Activated CD8-positive, alpha-beta T cell treated with anti-CD3 and anti-CD28 coated beads for 36 hours (primary cell): Measurements from ENCODE around the gene SRGAP1. TPM values are rescaled to one million over a fixed set of nuclear protein-coding genes. Genes with fewer than 3 reads are reported as not detected.
"Not testable (repeated sequence)": the region's sequence is repeated elsewhere in the genome, so short reads cannot be mapped to it uniquely, and the experiment has no call there.

ENCODE experiments used
- ATAC-seq: fragments of 200-7000 bp; cut with Tn5 transposase; one replicate; pipeline ENCODE4 v1.10.0; 2021; ENCODE audit warnings: mild to moderate bottlenecking, moderate library complexity
- CTCF ChIA-PET: fragments of 350-600 bp; sonication (Branson Sonifier 250); formaldehyde crosslinking; loops from one replicate; lab custom pipeline; 2021; ENCODE audit warnings: antibody characterized with exemption; lab: Charles Lee
- POLR2A ChIA-PET: fragments of 350-600 bp; sonication (Branson Sonifier 250); formaldehyde crosslinking; loops from one replicate; lab custom pipeline; 2021; ENCODE audit warnings: antibody characterized with exemption; lab: Charles Lee
- DNase-seq: peaks from one replicate; pipeline ENCODE4 v3.0.0-alpha.2; 2020
- H3K27ac Mint-ChIP-seq: one replicate; pipeline ENCODE4 v1.8.0; 2021; ENCODE audit warnings: mild to moderate bottlenecking, mixed read lengths
- H3K27me3 Mint-ChIP-seq: one replicate; pipeline ENCODE4 v1.8.0; 2021; ENCODE audit warnings: mixed read lengths
- H3K36me3 Mint-ChIP-seq: one replicate; pipeline ENCODE4 v1.8.0; 2021; ENCODE audit warnings: low read depth, mixed read lengths
- H3K4me1 Mint-ChIP-seq: one replicate; pipeline ENCODE4 v1.8.0; 2021; ENCODE audit warnings: low read depth, mixed read lengths
- H3K4me3 Mint-ChIP-seq: one replicate; pipeline ENCODE4 v1.8.0; 2021; ENCODE audit warnings: mild to moderate bottlenecking, moderate library complexity, mixed read lengths
- H3K9me3 Mint-ChIP-seq: one replicate; pipeline ENCODE4 v1.8.0; 2021; ENCODE audit warnings: mixed read lengths
- intact Hi-C: fragments of 100-400 bp; cut with micrococcal nuclease; formaldehyde crosslinking; loops from one replicate; pipeline ENCODE4 v1.10.0; 2022
- total RNA-seq, 2 experiments: library from RNA; stranded (reverse); gene quantifications; one replicate each; pipeline ENCODE4 v1.2.3, GENCODE V29; 2021
- TF ChIP-seq, protein P1 (sequence below): fragments of 200-600 bp; IDR thresholded peaks from one replicate; pipeline ENCODE4 v1.8.0; 2022; ENCODE audit warnings: antibody characterized with exemption, mild to moderate bottlenecking

The SRGAP1 gene
- total RNA-seq, 2 experiments from 2014 or later: 0.02 to 0.07 TPM

DNA sequence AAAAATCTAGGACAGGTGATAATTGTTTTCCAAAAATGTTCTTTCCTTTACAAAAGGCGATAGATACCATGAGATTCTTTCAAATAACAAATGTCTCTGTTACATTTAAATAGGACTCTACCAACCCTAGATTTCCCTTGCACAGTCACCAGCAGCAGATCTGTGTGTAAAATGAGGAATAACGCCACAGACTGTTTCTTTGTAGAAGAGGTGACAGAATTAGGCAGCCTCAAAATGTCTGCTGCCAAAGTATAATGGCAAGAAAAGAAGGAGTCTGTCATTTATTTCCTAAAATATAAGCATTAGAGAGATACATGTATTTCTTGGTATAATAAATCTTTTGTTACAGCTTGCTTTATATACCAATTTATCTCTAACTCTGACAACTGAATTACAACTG is 8.5 kb upstream of the SRGAP1 start:
- Mint-ChIP-seq H3K36me3 (no peaks in the 10 kb centered on the region), H3K27me3 (peaks cover 10% of the 10 kb centered on the region), H3K9me3 (no peaks in the 10 kb centered on the region), H3K4me3 (no peak overlapping the region), H3K4me1 (no peaks in the 10 kb centered on the region), H3K27ac (no peak overlapping the region)
- CTCF ChIA-PET: interaction anchor here (0.6 to 1.9 kb wide), 3 partner anchors 8 to 420 kb away, joined by 3 to 9 read pairs (median 3); partner anchors contain the start of gene SRGAP1
- TF ChIP-seq, protein P1, sequence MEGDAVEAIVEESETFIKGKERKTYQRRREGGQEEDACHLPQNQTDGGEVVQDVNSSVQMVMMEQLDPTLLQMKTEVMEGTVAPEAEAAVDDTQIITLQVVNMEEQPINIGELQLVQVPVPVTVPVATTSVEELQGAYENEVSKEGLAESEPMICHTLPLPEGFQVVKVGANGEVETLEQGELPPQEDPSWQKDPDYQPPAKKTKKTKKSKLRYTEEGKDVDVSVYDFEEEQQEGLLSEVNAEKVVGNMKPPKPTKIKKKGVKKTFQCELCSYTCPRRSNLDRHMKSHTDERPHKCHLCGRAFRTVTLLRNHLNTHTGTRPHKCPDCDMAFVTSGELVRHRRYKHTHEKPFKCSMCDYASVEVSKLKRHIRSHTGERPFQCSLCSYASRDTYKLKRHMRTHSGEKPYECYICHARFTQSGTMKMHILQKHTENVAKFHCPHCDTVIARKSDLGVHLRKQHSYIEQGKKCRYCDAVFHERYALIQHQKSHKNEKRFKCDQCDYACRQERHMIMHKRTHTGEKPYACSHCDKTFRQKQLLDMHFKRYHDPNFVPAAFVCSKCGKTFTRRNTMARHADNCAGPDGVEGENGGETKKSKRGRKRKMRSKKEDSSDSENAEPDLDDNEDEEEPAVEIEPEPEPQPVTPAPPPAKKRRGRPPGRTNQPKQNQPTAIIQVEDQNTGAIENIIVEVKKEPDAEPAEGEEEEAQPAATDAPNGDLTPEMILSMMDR: no peak
- POLR2A ChIA-PET: no interaction called here
- intact Hi-C loops: no loop called here
- ATAC-seq (no peak), DNase-seq (no peak)

DNA sequence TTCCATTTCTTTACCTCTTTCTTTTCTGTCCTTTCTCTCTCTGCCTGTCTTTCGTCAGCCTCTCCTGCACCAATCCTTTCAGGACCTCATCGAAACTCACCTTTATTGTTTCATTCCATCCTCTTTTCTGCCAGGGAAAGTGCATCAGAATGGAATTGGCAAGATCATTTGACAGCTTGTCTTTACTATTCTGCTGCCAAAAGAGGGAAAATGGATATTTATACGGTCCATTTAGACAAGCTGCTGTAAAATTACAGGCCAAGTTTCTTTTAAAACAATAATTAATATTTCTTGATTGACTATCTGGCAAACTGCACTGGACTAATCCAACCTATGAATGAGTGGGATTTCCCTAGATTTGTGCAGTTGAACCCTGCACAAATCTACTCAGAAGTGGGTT is 7.6 kb upstream of the SRGAP1 start:
- CTCF ChIA-PET: interaction anchor here (1.1 to 1.9 kb wide), 3 partner anchors 11 to 419 kb away, joined by 3 to 9 read pairs (median 4); no protein-coding TSS in a partner anchor
- ATAC-seq: no peak
- Mint-ChIP-seq H3K9me3 (no peaks in the 10 kb centered on the region), H3K36me3 (no peaks in the 10 kb centered on the region), H3K4me1 (no peaks in the 10 kb centered on the region), H3K27me3 (peaks cover 13% of the 10 kb centered on the region), H3K4me3 (no peak overlapping the region), H3K27ac (no peak overlapping the region)
- POLR2A ChIA-PET: no interaction called here
- intact Hi-C loops: no loop called here
- DNase-seq: no peak
- TF ChIP-seq, protein P1: no peak

DNA sequence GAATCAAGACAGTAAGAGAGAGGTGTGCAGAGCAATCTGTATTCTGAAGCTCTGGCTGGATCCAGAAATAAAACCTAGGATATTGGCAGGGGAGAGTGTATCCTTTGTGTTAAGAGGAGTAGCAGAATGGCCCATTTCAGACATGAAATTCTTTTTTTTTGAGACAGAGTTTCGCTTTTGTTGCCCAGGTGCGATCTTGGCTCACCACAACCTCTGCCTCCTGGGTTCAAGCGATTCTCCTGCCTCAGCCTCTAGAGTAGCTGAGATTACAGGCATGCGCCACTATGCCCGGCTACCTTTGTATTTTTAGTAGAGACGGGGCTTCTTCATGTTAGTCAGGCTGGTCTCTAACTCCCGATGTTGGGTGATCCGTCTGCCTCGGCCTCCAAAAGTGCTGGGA is 6.1 kb upstream of the SRGAP1 start:
- ATAC-seq: no peak
- no peak overlapping the region for H3K4me3 Mint-ChIP-seq
- peaks cover 4% of the 10 kb centered on the region for H3K4me1 Mint-ChIP-seq
- DNase-seq: no peak
- POLR2A ChIA-PET: no interaction called here
- TF ChIP-seq, protein P1: no peak
- CTCF ChIA-PET: interaction anchor here (1.1 to 1.2 kb wide), 2 partner anchors 384 to 418 kb away, joined by 3 to 6 read pairs; partner anchors contain the start of gene KICS2
- no peaks in the 10 kb centered on the region for H3K36me3 Mint-ChIP-seq
- intact Hi-C loops: no loop called here
- H3K27me3 Mint-ChIP-seq: peaks cover 19% of the 10 kb centered on the region
- no peaks in the 10 kb centered on the region for H3K9me3 Mint-ChIP-seq
- H3K27ac Mint-ChIP-seq: no peak overlapping the region

DNA sequence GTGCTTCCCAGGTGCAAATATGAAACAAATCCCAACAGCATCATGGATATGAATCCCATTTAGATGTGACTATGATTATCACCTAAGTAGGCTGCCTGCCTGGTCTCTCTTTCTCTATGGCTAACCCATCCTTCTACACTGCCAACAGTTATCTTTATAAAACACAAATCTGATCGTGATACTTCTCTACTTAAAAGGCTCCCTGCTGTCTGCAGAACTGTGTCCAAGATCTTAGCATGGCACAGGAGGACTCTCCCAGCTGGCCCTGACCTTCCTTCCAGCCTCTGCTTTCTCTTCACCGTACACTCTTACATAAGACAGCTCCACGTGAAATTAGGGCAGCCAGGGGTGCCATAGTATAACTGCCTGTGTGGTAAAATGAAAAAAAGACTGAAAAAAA is 3.5 kb upstream of the SRGAP1 start:
- intact Hi-C loops: loop anchor here (5.0 kb wide), 1 partner anchor 416 kb away; no protein-coding TSS in a partner anchor
- ATAC-seq (no peak), DNase-seq (no peak)
- TF ChIP-seq, protein P1: no peak
- no peaks in the 10 kb centered on the region for H3K9me3 Mint-ChIP-seq
- no peaks in the 10 kb centered on the region for H3K36me3 Mint-ChIP-seq
- CTCF ChIA-PET: no interaction called here
- peaks cover 8% of the 10 kb centered on the region for H3K4me1 Mint-ChIP-seq
- POLR2A ChIA-PET: no interaction called here
- peaks cover 32% of the 10 kb centered on the region for H3K27me3 Mint-ChIP-seq
- no peak overlapping the region for H3K27ac Mint-ChIP-seq
- no peak overlapping the region for H3K4me3 Mint-ChIP-seq

DNA sequence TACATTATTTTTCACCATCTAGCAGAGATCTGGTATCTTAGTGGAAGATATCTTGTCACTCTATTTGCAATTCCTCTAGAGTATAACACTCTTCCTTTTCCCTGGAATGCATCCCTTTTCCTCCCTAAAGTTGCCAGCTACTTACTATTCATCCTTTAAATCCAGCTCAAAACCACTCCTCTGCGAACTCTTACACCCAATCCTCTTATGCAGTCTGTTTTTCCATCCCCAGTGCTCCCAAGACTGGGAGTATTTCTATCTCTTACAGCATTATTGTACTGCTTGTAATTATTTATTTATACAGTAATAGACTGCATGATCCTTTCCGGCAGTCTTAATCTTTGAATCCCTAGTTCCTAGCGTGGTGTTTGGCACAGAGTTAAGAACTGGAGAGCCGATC is 2.9 kb upstream of the SRGAP1 start:
- Mint-ChIP-seq H3K36me3 (no peaks in the 10 kb centered on the region), H3K4me1 (peaks cover 8% of the 10 kb centered on the region)

DNA sequence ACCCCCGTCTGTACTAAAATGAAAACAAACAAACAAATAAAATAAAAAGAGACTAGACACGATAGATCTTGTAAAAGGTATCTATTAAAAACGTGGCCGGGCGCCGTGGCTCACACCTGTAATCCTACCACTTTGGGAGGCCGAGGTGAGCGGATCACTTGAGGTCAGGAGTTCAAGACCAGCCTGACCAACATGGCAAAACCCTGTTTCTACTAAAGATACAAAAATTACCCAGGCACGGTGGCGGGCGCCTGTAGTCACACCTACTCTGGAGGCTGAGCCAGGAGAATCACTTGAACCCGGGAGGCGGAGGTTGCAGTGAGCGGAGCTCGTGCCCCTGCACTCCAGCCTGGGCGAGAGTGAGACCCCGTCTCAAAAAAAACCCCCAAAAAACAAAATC is 1.8 kb upstream of the SRGAP1 start:
- H3K9me3 Mint-ChIP-seq, H3K27ac Mint-ChIP-seq, DNase-seq, H3K36me3 Mint-ChIP-seq, H3K4me1 Mint-ChIP-seq, POLR2A ChIA-PET, H3K4me3 Mint-ChIP-seq, ATAC-seq: not testable (repeated sequence)
- intact Hi-C loops: loop anchor here (5.0 kb wide), 1 partner anchor 415 kb away; no protein-coding TSS in a partner anchor
- CTCF ChIA-PET: interaction anchor here (1.9 to 3.4 kb wide), 2 partner anchors 11 to 413 kb away, joined by 7 to 11 read pairs; no protein-coding TSS in a partner anchor
- H3K27me3 Mint-ChIP-seq: peaks cover 39% of the 10 kb centered on the region

More for the DNA sequence above, 2.9 kb upstream of the SRGAP1 start:
- Mint-ChIP-seq H3K27ac (no peak overlapping the region), H3K9me3 (no peaks in the 10 kb centered on the region), H3K4me3 (no peak overlapping the region), H3K27me3 (peaks cover 37% of the 10 kb centered on the region)
- TF ChIP-seq, protein P1: no peak
- POLR2A ChIA-PET: no interaction called here
- intact Hi-C loops: loop anchor here (5.0 kb wide), 1 partner anchor 416 kb away; no protein-coding TSS in a partner anchor
- CTCF ChIA-PET: no interaction called here
- DNase-seq (no peak), ATAC-seq (no peak)
